K562 (cell line): ENCODE measurements around the gene GLUD1. TPM values are rescaled to one million over a fixed set of nuclear protein-coding genes. Genes with fewer than 3 reads are reported as not detected.

Experiments used
- ATAC-seq: fragments of 200-7000 bp; cut with Tn5 transposase; 3 replicates; pipeline ENCODE4 v1.9.1; 2020; ENCODE audit warnings: moderate library complexity
- BruUV-seq: library from RNA; stranded (reverse); fragments of 400-500 nt; replicated peaks from 2 replicates; lab custom pipeline; 2021; lab: Mats Ljungman, UMichigan
- CTCF ChIA-PET: fragments of 300-600 bp; formaldehyde crosslinking; extraction: SDS; loops from one replicate; lab custom pipeline; 2021; ENCODE audit warnings: low intra/inter-chr PET ratio; lab: Yijun Ruan, JAX
- POLR2A ChIA-PET: fragments of 300-600, 350-650 bp; sonication (Branson Sonifier 250); formaldehyde crosslinking; extraction: SDS; loops from one replicate; lab custom pipeline; 2021; ENCODE audit warnings: antibody characterized with exemption, inconsistent platforms; lab: Yijun Ruan, JAX
- DNase-seq, 4 experiments: peaks; one replicate each; pipeline versions ENCODE4 v3.0.0 to v3.0.0-alpha.2; 2011 to 2018; ENCODE audit warnings: low spot score in 3 of 4, mixed read lengths in 3 of 4; ENCODE audit errors: extremely low read depth in 1 of 4
- FAIRE-seq: peaks from 2 replicates; lab custom pipeline; 2011; peaks lifted over from hg19 to GRCh38; lab: Jason Lieb, UNC
- H2AFZ ChIP-seq: 2 replicates; pipeline ENCODE4 v1.6.0; 2011; ENCODE audit warnings: low read depth, low read length, control low read depth, inconsistent platforms
- H3K27ac ChIP-seq: fragments of 200-600 bp; 3 replicates; pipeline ENCODE4 v1.8.0; 2011; ENCODE audit warnings: low read depth, mild to moderate bottlenecking, control low read depth, inconsistent platforms, low read length, moderate library complexity, mixed read lengths; ENCODE audit errors: extremely low read depth
- H3K27me3 ChIP-seq, 2 experiments: fragments of 300-600 bp in 1 of 2; 2 replicates in 1 of 2; 3 replicates in 1 of 2; pipeline versions ENCODE4 v1.6.0 to v1.8.0; 2011; ENCODE audit warnings: inconsistent platforms in 2 of 2, low read length in 2 of 2, mild to moderate bottlenecking in 1 of 2, mixed read lengths in 1 of 2, moderate library complexity in 1 of 2; ENCODE audit not compliant: control insufficient read depth in 2 of 2, insufficient read depth in 2 of 2
- H3K36me3 ChIP-seq: fragments of 300-600 bp; 3 replicates; pipeline ENCODE4 v1.8.0; 2011; ENCODE audit warnings: mild to moderate bottlenecking, low read length, inconsistent platforms; ENCODE audit not compliant: control insufficient read depth, insufficient read depth
- H3K4me1 ChIP-seq, 2 experiments: fragments of 200-600 bp in 1 of 2; replicated peaks in 1 of 2; 2 replicates in 1 of 2; 3 replicates in 1 of 2; pipeline versions ENCODE4 v1.5.1 to v1.8.0; 2011; ENCODE audit warnings: inconsistent platforms in 2 of 2, low read length in 2 of 2, mild to moderate bottlenecking in 1 of 2, mixed read lengths in 1 of 2, moderate library complexity in 1 of 2; ENCODE audit not compliant: control insufficient read depth in 2 of 2, insufficient read depth in 2 of 2
- H3K4me2 ChIP-seq: 2 replicates; pipeline ENCODE4 v1.6.1; 2011; ENCODE audit warnings: low read length, control low read depth, inconsistent platforms, mixed read lengths; ENCODE audit not compliant: insufficient read depth
- H3K4me3 ChIP-seq: fragments of 200-600 bp; sonication (generic), shearing (Covaris generic); 2 replicates; pipeline ENCODE4 v1.5.1; 2016; ENCODE audit warnings: control low read depth, inconsistent platforms
- H3K79me2 ChIP-seq: fragments of 200-600 bp; 3 replicates; pipeline ENCODE4 v1.8.0; 2011; ENCODE audit warnings: low read length, inconsistent platforms; ENCODE audit not compliant: control insufficient read depth, insufficient read depth
- H3K9ac ChIP-seq, 2 experiments: 2 replicates each; pipeline versions ENCODE4 v1.6.0 to v1.6.1; 2011; ENCODE audit warnings: low read depth in 2 of 2, low read length in 2 of 2, control low read depth in 1 of 2, inconsistent platforms in 1 of 2, mild to moderate bottlenecking in 1 of 2, mixed read lengths in 1 of 2; ENCODE audit not compliant: insufficient read depth in 1 of 2
- H3K9me1 ChIP-seq: one replicate; pipeline ENCODE4 v1.6.0; 2011; ENCODE audit warnings: inconsistent platforms, mild to moderate bottlenecking, low read length, moderate library complexity; ENCODE audit not compliant: control insufficient read depth, insufficient read depth
- H3K9me3 ChIP-seq: replicated peaks from 2 replicates; pipeline ENCODE4 v1.5.1; 2011; ENCODE audit warnings: low read depth, low read length, inconsistent platforms; ENCODE audit not compliant: control insufficient read depth, insufficient read depth
- H4K20me1 ChIP-seq: replicated peaks from 2 replicates; pipeline ENCODE4 v1.6.1; 2011; ENCODE audit warnings: low read length, inconsistent platforms, mixed read lengths; ENCODE audit not compliant: control insufficient read depth, insufficient read depth
- CHAMP1 ChIP-seq: fragments of 450-650 bp; IDR thresholded peaks from 2 replicates; pipeline ENCODE4 v1.6.1; 2016; ENCODE audit warnings: mild to moderate bottlenecking
- HDAC1 ChIP-seq, 2 experiments: fragments of 450-650 bp; IDR thresholded peaks; 2 replicates each; pipeline ENCODE4 v1.6.1; 2016 to 2017; ENCODE audit warnings: inconsistent platforms in 1 of 2, mild to moderate bottlenecking in 1 of 2, moderate library complexity in 1 of 2
- JUNB ChIP-seq: fragments of 450-650 bp; formaldehyde crosslinking; conservative IDR thresholded peaks from 2 replicates; pipeline ENCODE4 v1.4.0; 2020; ENCODE audit warnings: mild to moderate bottlenecking
- NFIC ChIP-seq: fragments of 450-650 bp; IDR thresholded peaks from 2 replicates; pipeline ENCODE4 v1.6.1; 2017; ENCODE audit warnings: mild to moderate bottlenecking, inconsistent platforms
- TARDBP ChIP-seq: fragments of 450-650 bp; IDR thresholded peaks from 2 replicates; pipeline ENCODE4 v1.6.1; 2016
- ZHX1 ChIP-seq: fragments of 150-350 bp; conservative IDR thresholded peaks from 2 replicates; pipeline ENCODE4 v1.6.1; 2014; ENCODE audit warnings: low read length
- ZZZ3 ChIP-seq: fragments of 450-650 bp; IDR thresholded peaks from 2 replicates; pipeline ENCODE4 v1.6.1; 2016; ENCODE audit warnings: antibody characterized with exemption, mild to moderate bottlenecking, moderate library complexity
- WGBS: fragments of 100-300 bp; shearing (Covaris generic); methylation state at CpG from one replicate; pipeline ENCODE4 v1.1.6; 2016; ENCODE audit warnings: low coverage, mixed read lengths; ENCODE audit not compliant: insufficient coverage; ENCODE audit errors: missing lambda C conversion rate; 5-methylcytosine and 5-hydroxymethylcytosine counted together
- in situ Hi-C: fragments of 300-500 bp; cut with MboI; formaldehyde crosslinking; loops from 4 replicates; pipeline ENCODE4 v1.15.0; 2018; ENCODE audit warnings: inconsistent platforms, mixed read lengths
- intact Hi-C: fragments of 100-400 bp; cut with micrococcal nuclease; formaldehyde crosslinking; loops from 2 replicates; pipeline ENCODE4 v1.14.2; 2022
- polyA plus RNA-seq, 8 experiments: library from polyadenylated mRNA; depleted of rRNA in 4 of 8; stranded (reverse) in 5 of 8; unstranded in 3 of 8; fragments of >200 nt; fragmentation: Nextera tagmentation in 2 of 8; fragmentation: Illumina TruSeq in 1 of 8; extraction: Ambion mirVana in 2 of 8; extraction: Trizol in 1 of 8; gene quantifications; 2 replicates each; pipeline versions ENCODE4 v1.2.1 to v1.2.3, GENCODE V29; 2011 to 2014; ENCODE audit warnings: inconsistent platforms in 1 of 8, missing spikeins in 1 of 8
- total RNA-seq, 7 experiments: library from RNA; depleted of rRNA in 6 of 7; stranded (reverse); fragments of >200 nt in 6 of 7; fragmentation: Illumina TruSeq in 2 of 7; extraction: Trizol in 2 of 7; gene quantifications; 2 replicates each; pipeline versions ENCODE4 v1.2.1 to v1.2.3, GENCODE V29; 2011 to 2021; ENCODE audit warnings: low replicate concordance in 1 of 7

GLUD1 gene
- total and polyA plus RNA-seq, 9 of the 15 experiments (the other 6 are each of a cell fraction or from before 2014, with no cell fraction given), result 21.9 to 92.0 (median 76.3) TPM

DNA sequence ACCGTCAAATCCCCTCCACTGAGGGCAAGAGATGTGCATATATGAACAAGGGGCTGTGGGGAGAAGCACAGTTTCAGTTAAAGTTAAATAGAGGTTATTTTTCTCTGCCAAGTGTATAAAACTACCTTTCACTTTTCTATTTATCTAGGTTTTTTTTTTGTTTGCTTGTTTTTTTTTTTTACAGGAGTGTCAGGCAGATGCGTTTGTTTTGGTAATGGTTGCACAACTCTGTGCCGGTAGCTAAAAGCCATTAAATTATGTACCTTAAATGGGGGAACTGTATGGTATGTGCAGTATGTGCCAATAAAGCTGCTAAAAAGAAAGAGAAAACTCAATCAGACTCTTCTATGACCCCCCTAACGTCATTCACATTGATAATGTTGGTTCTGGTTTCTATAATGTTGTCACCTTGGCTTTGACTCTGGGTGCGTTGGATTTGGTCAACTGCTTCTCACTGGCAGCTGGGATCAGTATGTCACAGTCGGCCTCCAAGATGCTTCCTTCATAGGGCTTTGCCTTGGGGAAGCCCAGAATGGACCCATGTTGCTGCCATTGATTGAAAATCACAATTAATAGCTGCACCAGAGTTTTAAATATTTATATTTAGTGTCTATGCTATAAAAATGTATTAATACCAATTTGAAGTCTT, 34.2 kb downstream of the GLUD1 start (continued):
- TF ChIP-seq CHAMP1 (no peak), HDAC1 (IDR thresholded peaks at IDR 0.05) (no peak), JUNB (CRISPR knock-in tag) (no peak), ZZZ3 (no peak), TARDBP (no peak), NFIC (no peak)

- WGBS, result 100% methylated on average over 1 of the region's 1 CpG
- no peaks in the 10 kb centered on the region for H3K27me3 ChIP-seq
- no peaks in the 10 kb centered on the region for H4K20me1 ChIP-seq
- intact Hi-C loops (no loop called here), in situ Hi-C loops (no loop called here)
- CTCF ChIA-PET, result no interaction called here
- H3K9ac ChIP-seq, result no peak overlapping the region
- TF ChIP-seq ZHX1, result no peak
- H3K79me2 ChIP-seq, result no peaks in the 10 kb centered on the region
- no peak overlapping the region for H3K27ac ChIP-seq
- no peaks in the 10 kb centered on the region for H3K4me1 ChIP-seq
- no peak overlapping the region for H2AFZ ChIP-seq
- ATAC-seq, result no peak
- POLR2A ChIA-PET, result no interaction called here
- no peaks in the 10 kb centered on the region for H3K9me3 ChIP-seq
- no peak overlapping the region for H3K4me3 ChIP-seq
- H3K4me2 ChIP-seq, result no peak overlapping the region
- FAIRE-seq, result no peak
- H3K9me1 ChIP-seq, result no peaks in the 10 kb centered on the region
- H3K36me3 ChIP-seq, result peaks cover 76% of the 10 kb centered on the region; the same call in 2 of the 3 replicates
- DNase-seq, result no peak
- BruUV-seq, result no TSS peak
These were observed 35.2 kb downstream of the GLUD1 start for GRCh38 chr10:87059401-87059800.
